ENCODE results near the gene SMKR1.

The SMKR1 gene

GRCh38 chr7:129557686-129558481, 55.6 kb downstream of the SMKR1 start:
- no peak for DNase-seq (ENCODE audit: low read depth)
- H3K4me3 ChIP-seq (ENCODE audit: low read length), result no peak overlapping the region
- TF ChIP-seq CTCF (conservative IDR thresholded peaks at IDR 0.05; ENCODE audit: low read length), result no peak

- no peak for TF ChIP-seq CTCF (conservative IDR thresholded peaks at IDR 0.05; ENCODE audit: low read length)
Measured at GRCh38 chr7:129559564-129559963, 57.2 kb downstream of the SMKR1 start.

GRCh38 chr7:129560831-129561230, 58.5 kb downstream of the SMKR1 start:
- TF ChIP-seq CTCF (conservative IDR thresholded peaks at IDR 0.05; ENCODE audit: low read length), result no peak
- H3K4me3 ChIP-seq (ENCODE audit: low read length), result no peak overlapping the region
- no peak for DNase-seq (ENCODE audit: low read depth)

More at GRCh38 chr7:129559564-129559963, 57.2 kb downstream of the SMKR1 start:
- no peak for DNase-seq (ENCODE audit: low read depth)
- H3K4me3 ChIP-seq (ENCODE audit: low read length), result no peak overlapping the region

- no peak overlapping the region for H3K4me3 ChIP-seq (ENCODE audit: low read length)
- DNase-seq (ENCODE audit: low read depth), result no peak
- TF ChIP-seq CTCF (conservative IDR thresholded peaks at IDR 0.05; ENCODE audit: low read length), result no peak
Measured at GRCh38 chr7:129561677-129562359, 59.5 kb downstream of the SMKR1 start.

Data from AG10803 (cell line).